Choroid plexus epithelial cell (primary cell): ENCODE data around the gene HTRA2.

Source experiments
- DNase-seq: peaks from one replicate; pipeline ENCODE4 v3.0.0-alpha.2; 2010; ENCODE audit warnings: low read depth
- H3K4me3 ChIP-seq: 2 replicates; pipeline ENCODE4 v1.5.1; 2011; ENCODE audit warnings: low read depth, mild to moderate bottlenecking, control low read depth, low read length, moderate library complexity
- CTCF ChIP-seq: conservative IDR thresholded peaks from 2 replicates; pipeline ENCODE4 v1.5.1; 2011; ENCODE audit warnings: low read depth, mild to moderate bottlenecking, control low read depth, inconsistent platforms, low read length, moderate library complexity

Gene HTRA2

GRCh38 chr2:74553892-74554819, 24.4 kb downstream of the HTRA2 start, which contains the start of the genes DOK1 and LOXL3:
TSS of gene DOK1 (plus strand) at chr2:74554720. CDS start at chr2:74554755, 35 bp downstream.
TSS of gene LOXL3 (minus strand) at chr2:74553942. CDS start at chr2:74552634, 1,308 bp downstream.
- no peak for TF ChIP-seq CTCF
- DNase-seq = peak; percentile 88
- H3K4me3 ChIP-seq = peak within 1 kb of the TSS; percentile 87

- peak; percentile 50 for DNase-seq
- TF ChIP-seq CTCF = no peak
- peak overlapping the region; percentile 87 for H3K4me3 ChIP-seq
Measured at GRCh38 chr2:74554820-74555531, 25.2 kb downstream of the HTRA2 start.

GRCh38 chr2:74555610-74556103, 25.9 kb downstream of the HTRA2 start:
- no peak for DNase-seq
- TF ChIP-seq CTCF = no peak
- H3K4me3 ChIP-seq = peak overlapping the region; percentile 87

- no peak overlapping the region for H3K4me3 ChIP-seq
- DNase-seq = no peak
- no peak for TF ChIP-seq CTCF
Measured at GRCh38 chr2:74556159-74556558, 26.4 kb downstream of the HTRA2 start.

- no peak overlapping the region for H3K4me3 ChIP-seq
- no peak for DNase-seq
- no peak for TF ChIP-seq CTCF
Measured at GRCh38 chr2:74556831-74557370, 27.2 kb downstream of the HTRA2 start.

GRCh38 chr2:74558284-74559230, 28.8 kb downstream of the HTRA2 start:
- no peak for DNase-seq
- no peak overlapping the region for H3K4me3 ChIP-seq
- no peak for TF ChIP-seq CTCF
